HL-60 (cell line): ENCODE data around the gene IGFL1.
"Not testable (repeated sequence)": the region's sequence is repeated elsewhere in the genome, so short reads cannot be mapped to it uniquely, and the experiment has no call there.

Experiments used
- DNase-seq, 2 experiments: peaks; one replicate each; pipeline ENCODE4 v3.0.0-alpha.2; 2010 to 2020; ENCODE audit warnings: low read depth in 1 of 2, low spot score in 1 of 2
- H3K27ac ChIP-seq: fragments of 250-450 bp; sonication (Bioruptor Pico); replicated peaks from 2 replicates; pipeline ENCODE4 v1.5.1; 2020; ENCODE audit warnings: mild to moderate bottlenecking, moderate library complexity
- H3K27me3 ChIP-seq: fragments of 250-450 bp; sonication (Bioruptor Pico); 2 replicates; pipeline ENCODE4 v1.5.1; 2021; ENCODE audit warnings: mild to moderate bottlenecking, moderate library complexity; ENCODE audit not compliant: insufficient read depth, poor library complexity, severe bottlenecking
- H3K4me3 ChIP-seq: replicated peaks from 2 replicates; pipeline ENCODE4 v1.5.1; 2011; ENCODE audit warnings: mild to moderate bottlenecking, control low read depth, low read length; ENCODE audit not compliant: insufficient read depth
- GABPA ChIP-seq: IDR thresholded peaks from 2 replicates; pipeline ENCODE4 v1.6.1; 2012; ENCODE audit warnings: low read depth
- POLR2AphosphoS5 ChIP-seq: IDR thresholded peaks from 2 replicates; pipeline ENCODE4 v1.6.1; 2012; ENCODE audit warnings: low read depth
- SPI1 ChIP-seq: IDR thresholded peaks from 2 replicates; pipeline ENCODE4 v1.6.1; 2012; ENCODE audit warnings: low read depth, mild to moderate bottlenecking, borderline replicate concordance
- TF ChIP-seq, protein P1 (sequence below): IDR thresholded peaks from 2 replicates; pipeline ENCODE4 v1.6.1; 2012; ENCODE audit warnings: low read depth; ENCODE audit not compliant: insufficient replicate concordance
- TF ChIP-seq, protein P2 (sequence below): IDR thresholded peaks from one replicate; pipeline ENCODE4 v1.5.1; 2011; ENCODE audit warnings: low read length, control low read depth, inconsistent platforms; ENCODE audit not compliant: insufficient read depth

Gene IGFL1

DNA sequence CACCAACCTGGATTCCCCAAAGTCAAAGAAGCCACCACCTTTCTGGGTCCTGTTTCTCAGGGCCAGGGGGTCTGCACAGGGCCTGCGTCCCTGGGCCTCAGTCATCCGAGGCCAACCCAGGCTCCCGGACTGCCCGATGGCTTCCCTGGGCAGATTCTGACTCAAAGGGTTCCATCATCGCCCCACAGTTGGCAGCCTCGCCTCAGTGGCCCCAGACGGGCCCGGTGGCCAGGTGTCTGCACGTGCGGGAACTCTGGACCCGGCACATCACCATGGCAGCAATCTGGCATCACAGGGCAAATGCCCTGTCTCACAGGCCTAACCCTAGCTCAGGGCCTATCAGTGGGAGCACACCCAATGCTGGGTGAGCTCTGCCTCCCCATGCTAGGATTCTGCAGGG, 2.9 kb downstream of the IGFL1 start:
- no peak overlapping the region for H3K27ac ChIP-seq
- H3K4me3 ChIP-seq, result no peak overlapping the region
- no peak for DNase-seq
- H3K27me3 ChIP-seq, result peaks cover 6% of the 10 kb centered on the region
- no peak for TF ChIP-seq SPI1
- no peak for TF ChIP-seq POLR2AphosphoS5
- TF ChIP-seq, protein P1, sequence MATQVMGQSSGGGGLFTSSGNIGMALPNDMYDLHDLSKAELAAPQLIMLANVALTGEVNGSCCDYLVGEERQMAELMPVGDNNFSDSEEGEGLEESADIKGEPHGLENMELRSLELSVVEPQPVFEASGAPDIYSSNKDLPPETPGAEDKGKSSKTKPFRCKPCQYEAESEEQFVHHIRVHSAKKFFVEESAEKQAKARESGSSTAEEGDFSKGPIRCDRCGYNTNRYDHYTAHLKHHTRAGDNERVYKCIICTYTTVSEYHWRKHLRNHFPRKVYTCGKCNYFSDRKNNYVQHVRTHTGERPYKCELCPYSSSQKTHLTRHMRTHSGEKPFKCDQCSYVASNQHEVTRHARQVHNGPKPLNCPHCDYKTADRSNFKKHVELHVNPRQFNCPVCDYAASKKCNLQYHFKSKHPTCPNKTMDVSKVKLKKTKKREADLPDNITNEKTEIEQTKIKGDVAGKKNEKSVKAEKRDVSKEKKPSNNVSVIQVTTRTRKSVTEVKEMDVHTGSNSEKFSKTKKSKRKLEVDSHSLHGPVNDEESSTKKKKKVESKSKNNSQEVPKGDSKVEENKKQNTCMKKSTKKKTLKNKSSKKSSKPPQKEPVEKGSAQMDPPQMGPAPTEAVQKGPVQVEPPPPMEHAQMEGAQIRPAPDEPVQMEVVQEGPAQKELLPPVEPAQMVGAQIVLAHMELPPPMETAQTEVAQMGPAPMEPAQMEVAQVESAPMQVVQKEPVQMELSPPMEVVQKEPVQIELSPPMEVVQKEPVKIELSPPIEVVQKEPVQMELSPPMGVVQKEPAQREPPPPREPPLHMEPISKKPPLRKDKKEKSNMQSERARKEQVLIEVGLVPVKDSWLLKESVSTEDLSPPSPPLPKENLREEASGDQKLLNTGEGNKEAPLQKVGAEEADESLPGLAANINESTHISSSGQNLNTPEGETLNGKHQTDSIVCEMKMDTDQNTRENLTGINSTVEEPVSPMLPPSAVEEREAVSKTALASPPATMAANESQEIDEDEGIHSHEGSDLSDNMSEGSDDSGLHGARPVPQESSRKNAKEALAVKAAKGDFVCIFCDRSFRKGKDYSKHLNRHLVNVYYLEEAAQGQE, result no peak
- TF ChIP-seq GABPA, result no peak
- TF ChIP-seq, protein P2, sequence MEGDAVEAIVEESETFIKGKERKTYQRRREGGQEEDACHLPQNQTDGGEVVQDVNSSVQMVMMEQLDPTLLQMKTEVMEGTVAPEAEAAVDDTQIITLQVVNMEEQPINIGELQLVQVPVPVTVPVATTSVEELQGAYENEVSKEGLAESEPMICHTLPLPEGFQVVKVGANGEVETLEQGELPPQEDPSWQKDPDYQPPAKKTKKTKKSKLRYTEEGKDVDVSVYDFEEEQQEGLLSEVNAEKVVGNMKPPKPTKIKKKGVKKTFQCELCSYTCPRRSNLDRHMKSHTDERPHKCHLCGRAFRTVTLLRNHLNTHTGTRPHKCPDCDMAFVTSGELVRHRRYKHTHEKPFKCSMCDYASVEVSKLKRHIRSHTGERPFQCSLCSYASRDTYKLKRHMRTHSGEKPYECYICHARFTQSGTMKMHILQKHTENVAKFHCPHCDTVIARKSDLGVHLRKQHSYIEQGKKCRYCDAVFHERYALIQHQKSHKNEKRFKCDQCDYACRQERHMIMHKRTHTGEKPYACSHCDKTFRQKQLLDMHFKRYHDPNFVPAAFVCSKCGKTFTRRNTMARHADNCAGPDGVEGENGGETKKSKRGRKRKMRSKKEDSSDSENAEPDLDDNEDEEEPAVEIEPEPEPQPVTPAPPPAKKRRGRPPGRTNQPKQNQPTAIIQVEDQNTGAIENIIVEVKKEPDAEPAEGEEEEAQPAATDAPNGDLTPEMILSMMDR, result no peak

DNA sequence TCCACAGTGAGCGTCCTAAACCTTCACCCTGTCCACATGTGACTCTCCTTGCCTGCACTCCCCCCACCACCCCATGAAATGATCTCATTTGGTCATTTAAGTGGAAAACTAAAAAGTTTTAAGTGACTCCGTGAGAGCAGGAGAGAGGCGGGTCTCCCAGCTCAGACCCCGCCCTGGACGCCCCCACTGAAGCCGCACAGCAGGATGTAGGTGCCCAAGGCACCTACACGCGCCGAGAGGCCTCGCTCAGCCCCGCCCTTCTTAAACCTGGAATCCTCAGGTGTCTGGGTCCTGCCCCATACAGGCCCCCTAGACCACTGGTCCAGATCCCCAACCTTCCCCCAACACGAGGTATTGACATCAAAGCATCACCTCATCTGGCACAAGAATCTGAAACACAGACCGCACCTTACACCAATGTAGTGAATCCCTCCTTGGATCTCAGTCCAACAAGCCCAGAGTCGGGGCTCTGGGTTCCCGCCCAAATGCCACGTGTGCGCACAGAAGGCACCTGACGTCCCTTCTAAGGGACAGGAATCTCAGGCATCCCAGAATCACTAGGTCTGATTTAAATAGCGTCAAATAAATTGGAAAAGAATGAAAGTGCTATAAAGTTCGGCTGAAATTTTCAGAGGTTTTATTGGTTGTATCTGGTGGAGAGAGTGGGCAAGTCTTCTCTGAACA, 3.5 kb downstream of the IGFL1 start:
- Histone ChIP-seq H3K27me3 (peaks cover 6% of the 10 kb centered on the region), H3K27ac (no peak overlapping the region), H3K4me3 (no peak overlapping the region)
- DNase-seq, result no peak
- TF ChIP-seq GABPA (no peak), POLR2AphosphoS5 (no peak), SPI1 (no peak)
- TF ChIP-seq, protein P2, result no peak
- TF ChIP-seq, protein P1, result no peak

DNA sequence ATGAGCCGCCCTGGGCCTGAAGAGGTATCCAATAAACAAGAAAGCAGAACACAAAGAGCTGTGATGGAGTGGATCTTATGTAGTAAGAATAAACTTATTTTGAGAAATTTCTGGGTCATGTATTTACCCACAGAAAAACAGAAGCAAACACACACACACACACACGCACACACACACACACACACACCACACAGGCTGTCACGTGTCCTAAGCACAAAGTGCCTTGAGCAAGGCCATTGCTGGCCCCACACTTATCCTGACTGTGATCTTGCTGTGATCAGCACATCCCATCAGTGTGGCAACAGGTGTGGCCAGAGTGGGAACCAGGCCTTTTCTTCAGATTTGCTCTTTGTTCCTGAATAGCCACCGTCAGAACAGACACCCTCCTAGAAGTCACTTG, 4.3 kb downstream of the IGFL1 start:
- DNase-seq, H3K27me3 ChIP-seq, H3K27ac ChIP-seq, H3K4me3 ChIP-seq: not testable (repeated sequence)

DNA sequence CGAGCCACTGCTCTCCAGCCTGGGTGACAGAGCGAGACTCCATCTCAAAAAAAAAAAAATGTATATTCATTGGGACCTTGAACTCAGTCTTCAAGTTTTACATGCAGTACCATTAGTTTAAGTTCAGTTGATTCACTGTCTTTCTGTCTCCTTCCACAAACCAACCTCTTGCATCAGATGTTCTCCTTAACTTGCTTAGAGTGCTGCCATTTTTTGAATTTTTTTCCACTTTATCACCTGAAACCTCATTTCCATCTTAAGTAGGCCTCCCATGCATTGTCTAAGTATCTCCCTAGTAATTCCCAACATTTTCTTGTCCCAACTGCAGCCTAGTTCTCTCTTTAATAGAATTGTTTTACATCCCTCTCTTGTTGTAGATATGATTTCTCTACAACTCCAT, 8.6 kb downstream of the IGFL1 start:
- DNase-seq, H3K27ac ChIP-seq, H3K4me3 ChIP-seq: not testable (repeated sequence)
- peaks cover 12% of the 10 kb centered on the region for H3K27me3 ChIP-seq
